Astrocyte of the cerebellum (primary cell): Measurements from ENCODE around the gene SYNJ2.
"Not testable (repeated sequence)": the region's sequence is repeated elsewhere in the genome, so short reads cannot be mapped to it uniquely, and the experiment has no call there.

Experiments used
- DNase-seq: peaks from one replicate; pipeline ENCODE4 v3.0.0-alpha.2; 2011; ENCODE audit warnings: low read depth
- H3K4me3 ChIP-seq: 2 replicates; pipeline ENCODE4 v1.5.1; 2011; ENCODE audit warnings: mild to moderate bottlenecking, low read depth, low read length, moderate library complexity
- in situ Hi-C: cut with HindIII; loops from 2 replicates; pipeline ENCODE4 v1.10.0; 2017; ENCODE audit warnings: low sequenced_read_pairs
- TF ChIP-seq, protein P1 (sequence below): IDR thresholded peaks from 2 replicates; pipeline ENCODE4 v1.5.1; 2012; ENCODE audit warnings: low read length, low read depth, moderate library complexity, mild to moderate bottlenecking; ENCODE audit errors: missing control alignments

Gene SYNJ2

DNA sequence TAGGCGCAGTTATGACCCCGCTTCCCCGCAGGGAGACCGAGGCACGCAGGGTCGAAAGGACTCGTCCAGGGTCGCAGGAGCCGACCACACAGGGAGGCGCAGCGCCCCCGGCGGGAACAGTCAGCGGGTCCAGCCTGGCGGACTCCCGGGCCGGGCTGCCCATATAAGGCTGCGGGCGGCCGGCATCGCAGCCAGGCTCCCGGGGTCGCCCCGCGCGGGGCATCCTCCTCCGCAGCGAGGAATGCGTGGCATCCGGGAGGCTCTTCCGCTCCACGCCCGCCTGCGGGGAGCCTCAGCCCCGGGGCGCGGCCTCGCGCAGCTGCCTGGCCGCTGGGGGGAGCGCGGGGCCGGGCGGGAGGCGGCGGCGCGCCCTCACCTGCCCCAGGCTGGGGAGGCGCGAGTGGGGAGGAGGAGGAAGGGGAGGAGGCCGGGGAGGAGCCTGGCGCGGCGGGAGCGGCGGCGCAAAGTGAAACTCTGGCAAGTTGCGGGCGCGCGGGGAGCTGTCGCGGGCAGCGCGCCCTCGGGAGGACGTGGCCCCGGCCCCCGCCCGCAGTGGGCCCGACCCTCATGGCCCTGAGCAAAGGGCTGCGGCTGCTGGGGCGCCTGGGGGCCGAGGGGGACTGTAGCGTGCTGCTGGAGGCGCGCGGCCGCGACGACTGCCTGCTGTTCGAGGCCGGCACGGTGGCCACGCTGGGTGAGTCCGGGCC, at the start of gene SYNJ2:
Gene SYNJ2 (plus strand): TSS at position 469 of the 707 bp plus-strand sequence. CDS start 99 bp downstream, at position 568.
- TF ChIP-seq, protein P1, sequence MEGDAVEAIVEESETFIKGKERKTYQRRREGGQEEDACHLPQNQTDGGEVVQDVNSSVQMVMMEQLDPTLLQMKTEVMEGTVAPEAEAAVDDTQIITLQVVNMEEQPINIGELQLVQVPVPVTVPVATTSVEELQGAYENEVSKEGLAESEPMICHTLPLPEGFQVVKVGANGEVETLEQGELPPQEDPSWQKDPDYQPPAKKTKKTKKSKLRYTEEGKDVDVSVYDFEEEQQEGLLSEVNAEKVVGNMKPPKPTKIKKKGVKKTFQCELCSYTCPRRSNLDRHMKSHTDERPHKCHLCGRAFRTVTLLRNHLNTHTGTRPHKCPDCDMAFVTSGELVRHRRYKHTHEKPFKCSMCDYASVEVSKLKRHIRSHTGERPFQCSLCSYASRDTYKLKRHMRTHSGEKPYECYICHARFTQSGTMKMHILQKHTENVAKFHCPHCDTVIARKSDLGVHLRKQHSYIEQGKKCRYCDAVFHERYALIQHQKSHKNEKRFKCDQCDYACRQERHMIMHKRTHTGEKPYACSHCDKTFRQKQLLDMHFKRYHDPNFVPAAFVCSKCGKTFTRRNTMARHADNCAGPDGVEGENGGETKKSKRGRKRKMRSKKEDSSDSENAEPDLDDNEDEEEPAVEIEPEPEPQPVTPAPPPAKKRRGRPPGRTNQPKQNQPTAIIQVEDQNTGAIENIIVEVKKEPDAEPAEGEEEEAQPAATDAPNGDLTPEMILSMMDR: peak; percentile 55
- in situ Hi-C loops: no loop called here
- peak within 1 kb of the TSS; percentile 60 for H3K4me3 ChIP-seq
- DNase-seq: no peak

DNA sequence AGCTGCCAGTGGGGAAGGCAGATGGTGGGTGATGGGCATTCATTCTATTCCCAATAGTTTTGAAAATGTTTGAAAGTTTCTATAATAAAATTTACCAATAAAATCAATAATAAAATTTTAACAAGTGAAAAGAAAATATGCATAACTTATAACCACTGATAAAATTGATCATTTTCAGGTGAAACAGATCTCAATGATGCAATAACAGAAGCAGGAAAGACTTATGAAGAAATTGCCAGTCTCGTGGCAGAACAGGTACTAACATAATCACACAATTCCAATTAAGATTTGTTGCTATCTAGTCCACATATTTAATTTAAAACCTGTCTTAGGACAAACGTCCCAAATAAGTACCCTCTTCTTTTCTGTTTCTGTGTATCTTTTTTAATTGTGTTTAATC, 45.9 kb upstream of the SYNJ2 start:
- in situ Hi-C loops: no loop called here
- H3K4me3 ChIP-seq: no peak overlapping the region
- no peak for DNase-seq
- TF ChIP-seq, protein P1: no peak

- TF ChIP-seq, protein P1: no peak
- no peak for DNase-seq
- no peak overlapping the region for H3K4me3 ChIP-seq
- in situ Hi-C loops: no loop called here
These were observed 44.3 kb upstream of the SYNJ2 start for GRCh38 chr6:157937318-157937717.

- no peak for DNase-seq
- in situ Hi-C loops: no loop called here
- TF ChIP-seq, protein P1: no peak
- H3K4me3 ChIP-seq: no peak overlapping the region
These were observed 43.7 kb upstream of the SYNJ2 start for GRCh38 chr6:157937916-157938315.

GRCh38 chr6:157940375-157941036, 41.2 kb upstream of the SYNJ2 start:
- H3K4me3 ChIP-seq, DNase-seq, in situ Hi-C loops: not testable (repeated sequence)

GRCh38 chr6:157941101-157941863, 40.4 kb upstream of the SYNJ2 start:
- in situ Hi-C loops: no loop called here
- no peak for DNase-seq
- TF ChIP-seq, protein P1: no peak
- H3K4me3 ChIP-seq: no peak overlapping the region

DNA sequence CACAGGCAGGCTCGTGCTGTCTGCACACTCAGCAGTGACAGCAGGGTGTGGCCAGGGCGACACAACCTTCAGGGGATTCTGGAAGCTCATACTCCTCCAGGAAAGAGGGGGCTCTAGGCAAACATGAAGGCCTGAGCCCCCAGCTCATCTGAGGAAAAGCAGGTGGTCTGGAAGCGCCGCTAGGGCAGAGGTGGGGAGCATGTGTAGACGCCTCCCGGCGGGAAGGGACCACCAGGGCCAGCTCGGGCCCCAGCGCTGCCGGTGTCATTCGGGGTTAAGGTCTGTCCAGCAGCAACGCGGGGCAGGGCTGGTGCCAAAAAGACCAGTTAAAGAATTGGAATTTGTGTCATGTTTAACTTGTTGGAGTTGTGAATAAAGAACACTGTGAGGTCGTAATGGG, 39.3 kb upstream of the SYNJ2 start:
- in situ Hi-C loops: no loop called here
- TF ChIP-seq, protein P1: no peak
- H3K4me3 ChIP-seq: no peak overlapping the region
- no peak for DNase-seq
